SKM-1 (cell line): ENCODE data around the gene ADGRF4.
"Not testable (repeated sequence)": the region's sequence is repeated elsewhere in the genome, so short reads cannot be mapped to it uniquely, and the experiment has no call there.

ENCODE experiments used
- DNase-seq: peaks from one replicate; lab custom pipeline; 2025; ENCODE audit not compliant: unreplicated experiment; lab: John Stamatoyannopoulos, UW

ADGRF4 gene

DNA sequence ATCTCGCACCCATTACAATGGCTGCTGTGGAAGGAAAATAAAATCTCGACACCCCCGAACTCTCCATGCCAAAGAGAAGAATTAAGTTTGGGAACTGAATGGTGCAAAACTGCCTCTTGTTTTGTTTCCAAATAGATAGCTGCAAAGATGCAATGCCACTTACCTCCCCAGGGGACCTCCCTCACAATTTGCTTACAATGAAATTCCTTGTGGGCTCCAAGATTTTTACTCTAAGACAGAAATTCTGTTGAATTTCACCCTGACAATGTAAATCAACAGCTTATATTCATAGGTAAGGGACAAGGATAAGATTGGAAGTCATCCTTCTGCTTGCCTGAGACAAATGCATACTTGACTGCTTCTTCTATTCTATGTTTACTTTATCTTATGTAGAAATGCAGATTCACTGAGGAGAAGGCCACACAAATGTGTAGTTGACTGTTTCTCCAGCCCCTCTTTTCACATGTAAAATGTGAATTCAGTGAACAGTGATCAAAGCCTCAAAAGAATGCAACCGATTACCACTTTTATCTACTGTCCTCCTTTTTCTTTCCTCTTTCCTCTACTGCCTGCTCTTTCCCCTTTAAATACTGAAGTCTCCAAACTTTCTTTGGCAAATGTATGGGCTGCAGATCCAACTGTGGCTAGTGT lies 36.6 kb downstream of the ADGRF4 start:
- no peak for DNase-seq

DNA sequence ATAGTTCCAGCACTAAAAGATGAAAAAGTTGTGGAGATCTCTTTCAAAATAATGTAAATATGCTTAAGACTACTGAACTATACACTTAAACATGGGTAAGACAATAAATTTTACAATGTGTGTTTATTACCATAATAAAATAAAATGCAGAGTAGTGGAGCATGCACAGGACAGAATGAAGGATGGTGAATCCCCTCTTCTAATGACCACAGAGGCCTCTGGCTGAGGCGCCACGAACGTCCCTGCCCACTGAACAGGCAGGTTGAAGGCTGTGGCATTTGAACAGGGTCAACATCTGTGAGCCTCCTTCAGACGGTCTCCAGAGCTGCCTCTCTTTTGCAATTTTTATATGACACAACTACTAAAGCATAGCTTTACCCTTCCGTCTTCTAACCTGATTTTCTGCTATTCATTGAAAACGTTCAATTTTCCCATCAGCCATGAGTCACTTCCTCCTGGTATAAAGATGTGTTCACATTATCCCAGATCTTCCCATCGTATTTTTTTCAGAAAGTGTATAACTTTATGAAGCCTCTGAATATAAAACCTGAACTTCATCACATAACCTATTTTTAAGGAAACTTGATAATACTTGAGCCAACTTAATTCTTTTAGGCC lies 37.8 kb downstream of the ADGRF4 start:
- no peak for DNase-seq

DNA sequence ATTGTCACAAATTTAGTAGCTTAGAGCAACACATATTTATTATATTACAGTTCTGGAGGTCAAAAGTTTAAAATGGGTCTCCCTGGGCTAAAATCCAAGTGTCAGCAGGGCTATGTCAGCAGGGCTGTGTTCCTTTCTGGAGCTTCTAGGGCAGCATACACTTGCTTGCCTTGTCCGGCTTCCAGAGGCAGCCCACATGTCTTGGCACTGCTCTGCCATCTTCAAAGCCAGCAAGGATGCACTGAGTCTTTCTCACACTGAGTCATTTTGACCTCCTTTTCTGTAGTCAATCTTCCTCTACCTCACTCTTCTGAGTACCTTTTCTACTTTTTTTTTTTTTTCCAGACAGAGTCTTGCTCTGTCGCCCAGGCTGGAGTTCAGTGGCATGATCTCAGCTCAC lies 39.0 kb downstream of the ADGRF4 start:
- DNase-seq: no peak

- DNase-seq: no peak
Measured at GRCh38 chr6:47740714-47741113, 42.3 kb downstream of the ADGRF4 start.

DNA sequence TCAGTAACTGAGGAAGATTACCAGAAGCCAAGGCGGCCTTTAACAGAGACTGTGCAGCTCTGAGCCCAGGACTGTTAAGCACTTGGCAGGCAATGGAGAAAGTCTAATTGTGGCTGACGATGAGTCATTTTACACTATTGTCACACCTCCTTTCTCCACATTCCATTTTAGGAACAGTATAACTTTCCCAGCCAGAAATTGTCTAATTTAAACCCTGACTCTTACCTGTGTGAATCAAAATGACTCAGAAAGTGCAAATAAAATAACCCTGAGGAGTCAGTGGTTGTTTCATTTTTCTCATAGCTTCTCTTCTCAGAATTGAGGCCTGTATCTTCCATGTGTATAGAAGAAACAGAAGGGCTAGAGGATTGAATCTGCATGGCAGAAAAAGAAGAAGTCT lies 43.4 kb downstream of the ADGRF4 start:
- DNase-seq: no peak

GRCh38 chr6:47743744-47744143 lies 45.4 kb downstream of the ADGRF4 start:
- no peak for DNase-seq

- DNase-seq: not testable (repeated sequence)
Measured at GRCh38 chr6:47745269-47745668, 46.9 kb downstream of the ADGRF4 start.

- no peak for DNase-seq
Measured at GRCh38 chr6:47749757-47750156, 51.4 kb downstream of the ADGRF4 start.

- DNase-seq: no peak
Measured at GRCh38 chr6:47752801-47753200, 54.4 kb downstream of the ADGRF4 start.

DNA sequence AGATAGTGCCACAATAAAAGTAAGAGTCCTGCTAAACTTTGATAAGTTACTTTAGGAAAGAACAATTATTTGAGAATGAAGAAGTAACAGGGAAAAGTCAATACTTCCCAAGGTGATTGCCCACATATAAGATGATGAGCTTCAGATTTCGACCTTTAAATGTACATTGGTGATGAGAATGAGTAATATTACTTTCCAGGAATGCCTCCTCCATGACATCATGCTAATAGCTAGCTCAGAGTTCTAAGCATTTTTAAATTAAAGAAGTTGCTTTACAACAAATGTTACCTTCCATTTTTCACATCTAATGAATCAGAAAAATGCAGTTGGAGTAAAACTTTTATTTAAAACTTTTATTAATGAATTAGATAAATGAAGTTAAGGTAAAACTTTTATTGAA lies 61.0 kb downstream of the ADGRF4 start:
- no peak for DNase-seq

GRCh38 chr6:47762502-47762901 lies 64.1 kb downstream of the ADGRF4 start:
- no peak for DNase-seq

DNA sequence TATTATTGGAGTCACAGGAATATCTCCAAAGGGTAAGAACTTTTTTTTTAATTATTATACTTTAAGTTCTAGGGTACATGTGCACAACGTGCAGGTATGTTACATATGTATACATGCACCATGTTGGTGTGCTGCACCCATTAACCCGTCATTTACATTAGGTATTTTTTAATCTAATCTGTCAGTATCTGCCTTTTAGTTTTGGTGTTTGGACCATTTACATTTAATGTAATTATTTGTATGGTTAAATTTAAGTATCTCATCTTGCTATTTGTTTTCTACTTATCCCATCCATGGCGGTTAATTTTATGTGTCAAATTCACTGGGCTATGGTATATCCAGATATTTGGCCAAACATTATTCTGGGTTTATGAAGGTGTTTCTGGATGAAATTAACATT lies 68.1 kb downstream of the ADGRF4 start:
- no peak for DNase-seq

DNA sequence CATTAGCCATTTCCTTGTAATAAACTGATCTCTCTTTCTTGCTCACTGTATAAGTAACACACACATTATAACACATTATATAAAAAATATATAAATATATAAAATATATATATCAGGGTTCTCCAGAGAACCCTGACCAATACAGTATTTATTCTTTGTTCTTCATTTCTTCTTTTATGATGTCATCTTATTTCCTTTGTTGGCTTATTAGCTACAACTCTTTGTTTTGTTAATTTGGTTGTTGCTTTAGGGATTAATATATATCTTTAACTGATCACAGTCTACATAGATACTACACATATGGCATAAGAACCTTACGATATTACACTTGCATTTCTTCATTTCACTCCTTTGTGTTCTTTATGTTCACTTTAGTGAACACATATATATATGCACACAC lies 68.7 kb downstream of the ADGRF4 start:
- no peak for DNase-seq

GRCh38 chr6:47769982-47770381 lies 71.6 kb downstream of the ADGRF4 start:
- no peak for DNase-seq
